B cell (primary cell): Measurements from ENCODE around the gene WDR54. TPM values are rescaled to one million over a fixed set of nuclear protein-coding genes. Genes with fewer than 3 reads are reported as not detected.

ENCODE experiments used
- ATAC-seq: fragments of 200-7000 bp; cut with Tn5 transposase; one replicate; pipeline ENCODE4 v1.10.0; 2021; ENCODE audit warnings: low read depth, mild to moderate bottlenecking, moderate number of reproducible peaks, moderate library complexity
- CTCF ChIA-PET: fragments of 350-600 bp; sonication (Branson Sonifier 250); formaldehyde crosslinking; loops from one replicate; lab custom pipeline; 2021; ENCODE audit warnings: antibody characterized with exemption, inconsistent platforms; lab: Charles Lee
- POLR2A ChIA-PET: fragments of 350-600 bp; sonication (Branson Sonifier 250); formaldehyde crosslinking; loops from one replicate; lab custom pipeline; 2021; ENCODE audit warnings: antibody characterized with exemption; lab: Charles Lee
- DNase-seq: peaks from one replicate; pipeline ENCODE4 v3.0.0; 2013
- H2AFZ ChIP-seq: 2 replicates; pipeline ENCODE4 v1.6.1; 2012; ENCODE audit warnings: mild to moderate bottlenecking, low read depth, low read length; ENCODE audit not compliant: insufficient read depth, poor library complexity, severe bottlenecking
- H3K27ac ChIP-seq, 2 donors: 1 replicate in 1 of 2; 2 replicates in 1 of 2; pipeline ENCODE4 v1.5.1; 2012 to 2013; ENCODE audit warnings: low read length in 2 of 2, mild to moderate bottlenecking in 2 of 2, moderate library complexity in 1 of 2
- H3K27me3 ChIP-seq, 4 experiments: fragments of 200-600 bp in 1 of 4; sonication (generic) in 1 of 4; replicated peaks in 1 of 4; 1 replicate in 2 of 4; 2 replicates in 2 of 4; pipeline versions ENCODE4 v1.6.1 to v1.7.0; 2013 to 2016; ENCODE audit warnings: low read length in 3 of 4, mild to moderate bottlenecking in 2 of 4, mixed read lengths in 1 of 4, moderate library complexity in 1 of 4; ENCODE audit not compliant: insufficient read depth in 4 of 4, control insufficient read depth in 3 of 4; ENCODE audit errors: control extremely low read depth in 1 of 4
- H3K36me3 ChIP-seq, 2 experiments: replicated peaks in 1 of 2; 1 replicate in 1 of 2; 2 replicates in 1 of 2; pipeline versions ENCODE4 v1.6.1 to v1.7.1; 2013; ENCODE audit warnings: low read length in 1 of 2; ENCODE audit not compliant: insufficient read depth in 2 of 2, control insufficient read depth in 1 of 2; ENCODE audit errors: control extremely low read depth in 1 of 2, extremely low read depth in 1 of 2
- H3K4me1 ChIP-seq, 2 donors: fragments of 200-600 bp in 1 of 2; sonication (generic) in 1 of 2; 1 replicate in 1 of 2; 2 replicates in 1 of 2; pipeline versions ENCODE4 v1.5.1 to v1.6.1; 2013 to 2017; ENCODE audit warnings: low read length in 2 of 2; ENCODE audit not compliant: control insufficient read depth in 2 of 2, insufficient read depth in 2 of 2
- H3K4me2 ChIP-seq: replicated peaks from 2 replicates; pipeline ENCODE3; 2012; ENCODE audit warnings: mild to moderate bottlenecking, low read depth, low read length; ENCODE audit not compliant: poor library complexity, severe bottlenecking
- H3K4me3 ChIP-seq, 5 experiments: fragments of 200-600 bp in 1 of 5; sonication (generic) in 1 of 5; 1 replicate in 3 of 5; 2 replicates in 2 of 5; pipeline versions ENCODE4 v1.5.1 to v1.7.0; 2011 to 2016; ENCODE audit warnings: low read length in 4 of 5, mild to moderate bottlenecking in 4 of 5, low read depth in 2 of 5, control low read depth in 1 of 5, moderate library complexity in 1 of 5; ENCODE audit not compliant: insufficient read depth in 1 of 5; ENCODE audit errors: control extremely low read depth in 1 of 5, extremely low read depth in 1 of 5
- H3K79me2 ChIP-seq: fragments of 200-600 bp; sonication (generic); one replicate; pipeline ENCODE4 v1.6.0; 2016; ENCODE audit warnings: low read length; ENCODE audit not compliant: control insufficient read depth, insufficient read depth
- H3K9ac ChIP-seq: fragments of 200-600 bp; sonication (generic); 2 replicates; pipeline ENCODE4 v1.6.1; 2017; ENCODE audit warnings: mild to moderate bottlenecking, low read length, moderate library complexity
- H3K9me3 ChIP-seq, 3 donors: one replicate each; pipeline versions ENCODE4 v1.6.1 to v1.7.1; 2013; ENCODE audit warnings: low read length in 2 of 3; ENCODE audit not compliant: control insufficient read depth in 2 of 3, insufficient read depth in 1 of 3; ENCODE audit errors: control extremely low read depth in 1 of 3
- H4K20me1 ChIP-seq: 2 replicates; pipeline ENCODE4 v1.6.0; 2012; ENCODE audit warnings: mild to moderate bottlenecking, low read length; ENCODE audit not compliant: insufficient read depth, control insufficient read depth, poor library complexity, severe bottlenecking
- H3K27ac Mint-ChIP-seq: one replicate; pipeline ENCODE4 v1.8.0; 2021; ENCODE audit warnings: mixed read lengths
- H3K27me3 Mint-ChIP-seq: one replicate; pipeline ENCODE4 v1.8.0; 2021; ENCODE audit warnings: mixed read lengths
- H3K4me1 Mint-ChIP-seq: one replicate; pipeline ENCODE4 v1.8.0; 2021; ENCODE audit warnings: mixed read lengths
- H3K4me3 Mint-ChIP-seq: one replicate; pipeline ENCODE4 v1.8.0; 2021; ENCODE audit warnings: mixed read lengths
- H3K9me3 Mint-ChIP-seq: one replicate; pipeline ENCODE4 v1.8.0; 2022; ENCODE audit warnings: mixed read lengths; ENCODE audit not compliant: insufficient read depth
- EZH2 ChIP-seq: IDR thresholded peaks from 2 replicates; pipeline ENCODE4 v1.6.1; 2012; ENCODE audit warnings: borderline replicate concordance, low read depth, mild to moderate bottlenecking, moderate library complexity, low read length; ENCODE audit not compliant: insufficient read depth, poor library complexity, severe bottlenecking
- WGBS: methylation state at CpG from one replicate; pipeline ENCODE4 v1.1.5; 2013; ENCODE audit warnings: missing lambda C conversion rate; ENCODE audit not compliant: insufficient coverage; 5-methylcytosine and 5-hydroxymethylcytosine counted together
- intact Hi-C: fragments of 100-400 bp; cut with micrococcal nuclease; formaldehyde crosslinking; loops from one replicate; pipeline ENCODE4 v1.10.0; 2022
- polyA plus RNA-seq: library from polyadenylated mRNA; depleted of rRNA; stranded (reverse); fragments of >200 nt; gene quantifications from 2 replicates; pipeline ENCODE4 v1.2.3, GENCODE V29; 2012
- total RNA-seq, 2 donors: library from RNA; stranded (reverse); fragments of 120-200 nt in 1 of 2; gene quantifications; 1 replicate in 1 of 2; 2 replicates in 1 of 2; pipeline versions ENCODE4 v1.2.3 to v1.2.4, GENCODE V29; 2013 to 2022
- TF ChIP-seq, protein P1 (sequence below): fragments of 200-600 bp; IDR thresholded peaks from one replicate; pipeline ENCODE4 v1.8.0; 2022; ENCODE audit warnings: antibody characterized with exemption, mild to moderate bottlenecking

WDR54 gene
- total and polyA plus RNA-seq, 2 donors (not counting 1 experiment from before 2014, with no cell fraction given): 42.2 to 52.8 TPM

DNA sequence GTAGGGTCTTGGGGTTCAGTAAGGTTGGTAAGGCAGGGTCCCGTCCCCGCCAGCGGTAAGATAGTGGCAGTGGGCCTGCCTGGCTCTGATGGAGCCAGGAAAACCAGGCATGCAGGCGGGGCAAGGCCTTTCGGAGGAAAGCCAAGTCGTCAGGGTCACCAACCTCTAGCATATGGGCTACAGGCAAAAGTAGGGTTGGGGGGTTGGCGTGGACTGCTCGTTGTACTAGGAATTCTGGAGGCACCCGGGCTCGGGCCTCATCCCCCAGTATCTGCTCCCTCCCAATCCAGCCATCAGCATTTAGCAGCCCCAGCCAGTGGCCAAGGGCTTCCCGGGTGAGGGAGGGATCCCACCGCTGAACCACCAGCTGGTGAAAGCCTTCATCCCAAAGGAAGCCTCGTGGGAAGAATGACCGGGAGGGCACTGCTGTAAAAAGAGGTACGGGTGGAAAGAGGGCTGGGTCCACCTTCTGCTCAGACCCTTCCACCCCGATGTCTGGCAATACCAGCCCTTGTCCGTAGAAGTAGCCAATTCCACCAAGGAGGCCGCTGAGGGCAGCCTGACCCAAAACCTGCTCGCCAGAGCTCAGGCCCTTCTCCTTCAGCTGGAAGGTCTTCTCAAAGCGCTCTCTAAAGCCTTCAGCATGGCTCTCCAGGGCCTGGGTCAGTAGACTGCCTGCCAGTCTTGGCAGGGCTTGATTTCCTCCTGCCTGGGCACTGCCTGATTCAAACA, 40.7 kb downstream of the WDR54 start:
- peaks cover 20 to 29% of the 10 kb centered on the region in 2 donors for H3K4me1 ChIP-seq
- no peak overlapping the region for H3K4me2 ChIP-seq
- H3K27me3 ChIP-seq: no peaks in the 10 kb centered on the region
- intact Hi-C loops: no loop called here
- no peak overlapping the region for H3K4me3 ChIP-seq
- POLR2A ChIA-PET: interaction anchor here (0.5 to 0.6 kb wide), 2 partner anchors 12 to 281 kb away, joined by 3 to 8 read pairs; no protein-coding TSS in a partner anchor
- DNase-seq (peak; percentile 13), ATAC-seq (no peak)
- H3K36me3 ChIP-seq: peaks cover 0 to 20% of the 10 kb centered on the region in 2 experiments
- no peak overlapping the region for H3K4me3 Mint-ChIP-seq
- H3K9me3 Mint-ChIP-seq: no peaks in the 10 kb centered on the region
- no peak overlapping the region for H3K27ac ChIP-seq
- CTCF ChIA-PET: no interaction called here
- no peaks in the 10 kb centered on the region for H3K9me3 ChIP-seq
- peaks cover 44% of the 10 kb centered on the region for H3K79me2 ChIP-seq
- no peak overlapping the region for H3K9ac ChIP-seq
- peak overlapping the region; percentile 65 for H3K27ac Mint-ChIP-seq
- H2AFZ ChIP-seq: no peak overlapping the region
- peaks cover 16% of the 10 kb centered on the region for H4K20me1 ChIP-seq
- no peaks in the 10 kb centered on the region for H3K27me3 Mint-ChIP-seq
- no peak for TF ChIP-seq EZH2
- TF ChIP-seq, protein P1, sequence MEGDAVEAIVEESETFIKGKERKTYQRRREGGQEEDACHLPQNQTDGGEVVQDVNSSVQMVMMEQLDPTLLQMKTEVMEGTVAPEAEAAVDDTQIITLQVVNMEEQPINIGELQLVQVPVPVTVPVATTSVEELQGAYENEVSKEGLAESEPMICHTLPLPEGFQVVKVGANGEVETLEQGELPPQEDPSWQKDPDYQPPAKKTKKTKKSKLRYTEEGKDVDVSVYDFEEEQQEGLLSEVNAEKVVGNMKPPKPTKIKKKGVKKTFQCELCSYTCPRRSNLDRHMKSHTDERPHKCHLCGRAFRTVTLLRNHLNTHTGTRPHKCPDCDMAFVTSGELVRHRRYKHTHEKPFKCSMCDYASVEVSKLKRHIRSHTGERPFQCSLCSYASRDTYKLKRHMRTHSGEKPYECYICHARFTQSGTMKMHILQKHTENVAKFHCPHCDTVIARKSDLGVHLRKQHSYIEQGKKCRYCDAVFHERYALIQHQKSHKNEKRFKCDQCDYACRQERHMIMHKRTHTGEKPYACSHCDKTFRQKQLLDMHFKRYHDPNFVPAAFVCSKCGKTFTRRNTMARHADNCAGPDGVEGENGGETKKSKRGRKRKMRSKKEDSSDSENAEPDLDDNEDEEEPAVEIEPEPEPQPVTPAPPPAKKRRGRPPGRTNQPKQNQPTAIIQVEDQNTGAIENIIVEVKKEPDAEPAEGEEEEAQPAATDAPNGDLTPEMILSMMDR: no peak
- peaks cover 43% of the 10 kb centered on the region for H3K4me1 Mint-ChIP-seq
- 97% methylated on average over 16 of the region's 20 CpGs for WGBS

DNA sequence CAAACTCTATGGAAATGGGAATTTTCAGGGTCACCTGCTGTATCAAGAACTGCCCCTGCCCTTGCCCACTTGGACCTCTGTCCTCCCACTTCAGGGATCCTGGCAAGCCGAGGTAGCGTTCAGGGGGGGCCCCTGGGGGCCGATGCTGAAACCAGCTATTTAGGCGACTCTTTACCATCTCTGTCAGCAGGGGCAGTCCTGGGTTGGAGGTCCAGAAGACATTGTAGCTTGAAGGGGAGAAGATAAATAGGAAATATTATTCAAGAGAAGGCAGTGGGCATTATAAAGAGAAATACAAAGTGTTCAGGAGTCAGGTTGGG, 41.2 kb downstream of the WDR54 start:
- Histone ChIP-seq H3K4me1 (peaks cover 20 to 29% of the 10 kb centered on the region in 2 donors), H3K27me3 (no peaks in the 10 kb centered on the region), H3K9ac (no peak overlapping the region), H3K4me2 (no peak overlapping the region), H3K9me3 (no peaks in the 10 kb centered on the region), H4K20me1 (peaks cover 16% of the 10 kb centered on the region), H3K4me3 (no peak overlapping the region), H3K36me3 (peaks cover 0 to 20% of the 10 kb centered on the region in 2 experiments), H3K27ac (no peak overlapping the region), H3K79me2 (peaks cover 44% of the 10 kb centered on the region), H2AFZ (no peak overlapping the region)
- ATAC-seq (no peak), DNase-seq (no peak)
- WGBS: 96% methylated on average over 4 of the region's 4 CpGs
- Mint-ChIP-seq H3K9me3 (no peaks in the 10 kb centered on the region), H3K27ac (no peak overlapping the region), H3K27me3 (no peaks in the 10 kb centered on the region), H3K4me3 (peak overlapping the region; percentile 82), H3K4me1 (peaks cover 40% of the 10 kb centered on the region)
- TF ChIP-seq EZH2: no peak
- TF ChIP-seq, protein P1: no peak
- intact Hi-C loops: no loop called here
- CTCF ChIA-PET: no interaction called here
- POLR2A ChIA-PET: no interaction called here
